GM19238 (cell line): ENCODE results near the gene HSPG2.

Experiments used
- DNase-seq: peaks from one replicate; pipeline ENCODE4 v3.0.0; 2011; ENCODE audit warnings: low spot score; ENCODE audit not compliant: insufficient read length

Gene HSPG2

DNA sequence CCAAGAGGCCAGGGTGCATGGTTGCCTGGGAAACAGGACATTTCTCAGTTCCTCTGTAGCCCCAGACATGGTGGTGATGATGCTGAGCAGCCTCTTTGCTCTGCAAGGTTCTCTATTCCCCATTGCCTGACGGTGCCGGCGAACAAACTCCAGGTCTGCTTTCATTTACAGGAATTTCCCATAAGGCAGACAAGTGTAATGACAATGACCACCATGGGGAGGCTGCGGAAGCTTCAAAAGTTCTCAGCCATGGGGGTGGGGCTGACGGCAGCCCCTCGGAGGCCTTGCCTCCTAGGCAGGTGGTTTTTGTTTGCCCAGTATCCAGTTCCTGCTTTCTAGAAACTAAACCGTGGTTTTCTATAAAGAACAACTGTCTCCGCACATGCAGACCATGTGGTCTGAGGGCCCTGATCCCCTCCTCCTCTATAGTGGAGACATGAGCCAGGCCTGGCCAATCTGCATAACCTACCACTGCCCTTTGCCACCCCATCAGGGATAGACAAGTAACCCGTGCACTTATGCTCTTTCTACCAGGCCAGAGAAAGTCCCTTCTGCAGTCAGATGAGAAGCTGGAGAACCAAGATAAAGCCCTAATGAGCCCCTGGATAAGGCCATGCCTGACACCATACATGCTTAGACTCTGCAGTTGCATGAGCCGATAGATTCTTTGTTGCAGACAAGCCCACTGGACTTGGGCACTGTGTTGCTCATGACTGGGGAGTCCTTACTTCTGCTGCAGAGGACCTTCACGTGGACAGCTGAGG lies 71.0 kb downstream of the HSPG2 start:
- peak; percentile 80 for DNase-seq

DNA sequence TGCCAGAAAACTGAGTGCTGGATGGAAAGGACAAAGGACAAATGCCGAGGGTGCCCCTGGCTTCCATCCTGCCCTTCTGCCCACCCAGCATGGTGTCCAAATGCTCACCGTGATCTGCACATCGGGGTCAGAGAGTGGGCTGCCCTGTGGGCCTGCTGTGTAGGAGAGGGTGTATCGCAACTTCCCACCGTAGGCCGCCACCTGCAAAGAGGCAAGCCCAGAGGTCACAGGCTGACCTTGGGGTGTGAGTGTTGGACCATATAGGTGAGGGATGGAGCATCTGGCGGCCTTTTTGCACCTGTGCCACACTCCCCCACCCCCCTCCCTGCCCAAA lies 71.5 kb downstream of the HSPG2 start:
- DNase-seq = no peak

DNA sequence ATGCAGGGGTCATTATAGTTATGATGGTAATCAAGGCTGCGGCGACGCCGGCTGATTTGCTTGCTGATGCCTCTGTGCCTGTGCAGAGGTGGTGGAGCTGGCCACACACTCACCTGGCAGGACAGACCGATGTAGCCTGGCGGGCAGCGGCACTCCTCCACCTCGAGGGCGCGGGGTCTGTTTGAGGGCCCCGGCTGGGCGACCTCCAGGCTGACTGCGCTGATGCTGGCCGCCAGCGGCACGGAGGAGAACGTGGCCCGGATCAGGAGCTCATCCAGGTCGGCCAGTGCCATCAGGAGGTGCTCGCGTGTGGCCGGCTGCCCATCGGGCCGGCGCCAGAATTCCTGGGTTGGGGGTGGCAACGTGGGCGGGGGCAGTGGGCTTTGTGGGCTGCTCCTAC lies 72.4 kb downstream of the HSPG2 start:
- no peak for DNase-seq

DNA sequence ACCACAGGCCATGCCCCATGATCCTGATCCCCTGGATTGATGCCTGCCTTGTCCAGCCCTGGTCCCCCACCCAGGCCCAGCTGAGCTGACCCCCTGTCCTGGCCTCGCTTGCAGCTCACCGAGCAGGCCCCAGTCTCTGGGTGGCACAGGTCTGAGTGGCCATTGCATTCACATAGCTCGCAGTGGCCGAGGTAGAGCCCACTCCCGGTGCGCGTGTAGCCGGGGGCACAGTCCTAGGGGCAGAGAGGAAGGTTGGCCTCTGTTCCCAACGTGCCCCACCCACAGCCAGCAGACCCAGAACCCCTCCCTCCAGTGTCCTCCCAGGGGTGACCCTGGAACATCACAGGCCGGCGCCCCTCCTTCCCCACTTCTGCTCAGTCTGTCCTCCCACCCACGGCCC lies 73.1 kb downstream of the HSPG2 start:
- DNase-seq = no peak

DNA sequence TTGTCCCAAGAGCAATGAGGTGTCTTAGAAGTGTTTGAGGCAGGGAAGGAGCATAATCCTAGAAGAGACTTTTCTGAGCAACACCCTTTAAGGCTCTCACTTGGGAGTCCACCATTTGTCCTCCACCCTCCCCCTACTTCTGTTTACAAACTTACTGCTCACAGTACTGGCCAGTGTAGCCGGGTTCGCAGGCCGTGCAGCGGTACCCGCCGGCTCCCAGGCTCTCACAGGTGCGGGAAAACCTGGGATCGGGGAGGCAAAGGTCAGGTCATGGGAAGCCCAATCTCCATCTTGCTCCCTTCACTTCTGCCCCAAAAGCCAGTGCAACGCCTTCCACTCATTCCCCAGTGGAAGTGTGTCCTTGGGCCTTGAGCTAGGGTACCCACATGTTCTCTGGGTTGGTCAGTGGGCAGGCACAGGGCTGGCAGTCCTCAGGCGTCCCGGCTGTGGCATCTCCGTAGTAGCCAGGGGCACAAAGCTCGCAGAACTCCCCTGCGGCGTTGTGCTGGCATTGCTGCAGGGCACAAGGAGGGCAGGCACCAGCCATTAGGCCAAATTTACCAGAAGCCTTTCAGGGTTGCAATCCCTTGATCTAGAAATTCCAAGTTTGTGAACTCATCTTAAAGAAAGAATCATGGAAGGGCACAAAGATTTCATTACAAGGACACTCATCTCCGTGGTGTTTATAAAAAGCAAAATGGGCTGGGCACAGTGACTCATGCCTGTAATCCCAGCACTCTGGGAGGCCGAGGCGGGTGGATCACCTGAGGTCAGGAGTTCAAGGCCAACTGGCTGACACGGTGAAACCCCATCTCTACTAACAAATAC lies 75.3 kb downstream of the HSPG2 start:
- DNase-seq = no peak

DNA sequence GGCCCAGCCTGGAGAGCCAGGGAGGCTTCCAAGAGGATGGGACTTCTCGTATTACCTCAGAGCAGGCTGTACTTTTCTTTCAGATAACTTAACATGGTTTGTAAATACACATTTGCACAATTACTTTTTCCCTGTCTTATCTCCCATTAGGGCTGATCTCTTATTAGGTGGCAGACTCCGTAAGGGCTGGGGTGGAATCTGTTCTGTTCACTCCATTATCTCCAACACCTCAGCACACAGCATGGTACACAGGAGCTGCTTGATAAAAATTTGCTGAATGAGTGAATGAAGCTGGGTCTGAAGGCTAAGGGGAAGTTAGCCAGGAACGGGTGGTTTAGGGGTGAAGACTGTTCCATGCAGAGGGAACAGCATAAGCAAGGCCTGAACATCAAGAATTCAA lies 76.1 kb downstream of the HSPG2 start:
- DNase-seq = no peak

DNA sequence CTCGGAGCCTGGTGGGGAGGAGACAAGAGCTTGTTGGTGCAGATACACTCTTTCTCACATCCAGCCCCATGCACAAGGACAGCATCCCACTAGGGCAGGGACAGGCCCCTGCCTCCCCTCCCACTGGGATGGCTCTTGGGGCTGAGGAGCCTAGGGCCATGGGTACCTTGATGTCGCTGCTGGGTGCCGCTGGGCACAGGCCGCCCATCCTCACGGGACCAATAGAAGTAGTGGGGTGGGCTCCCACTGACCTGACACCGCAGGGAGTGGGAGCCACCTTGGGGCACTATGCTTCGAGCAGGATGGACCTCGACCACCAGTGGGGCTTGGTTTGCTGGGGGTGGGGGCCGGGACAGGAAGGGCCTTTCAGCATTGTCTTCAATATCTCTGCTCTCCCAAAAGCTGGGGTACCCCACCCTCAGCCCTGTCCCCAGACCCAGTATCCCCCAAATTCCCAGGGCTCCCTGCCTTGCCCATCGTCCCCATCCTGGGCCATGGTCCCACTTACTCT lies 77.4 kb downstream of the HSPG2 start:
- no peak for DNase-seq

DNA sequence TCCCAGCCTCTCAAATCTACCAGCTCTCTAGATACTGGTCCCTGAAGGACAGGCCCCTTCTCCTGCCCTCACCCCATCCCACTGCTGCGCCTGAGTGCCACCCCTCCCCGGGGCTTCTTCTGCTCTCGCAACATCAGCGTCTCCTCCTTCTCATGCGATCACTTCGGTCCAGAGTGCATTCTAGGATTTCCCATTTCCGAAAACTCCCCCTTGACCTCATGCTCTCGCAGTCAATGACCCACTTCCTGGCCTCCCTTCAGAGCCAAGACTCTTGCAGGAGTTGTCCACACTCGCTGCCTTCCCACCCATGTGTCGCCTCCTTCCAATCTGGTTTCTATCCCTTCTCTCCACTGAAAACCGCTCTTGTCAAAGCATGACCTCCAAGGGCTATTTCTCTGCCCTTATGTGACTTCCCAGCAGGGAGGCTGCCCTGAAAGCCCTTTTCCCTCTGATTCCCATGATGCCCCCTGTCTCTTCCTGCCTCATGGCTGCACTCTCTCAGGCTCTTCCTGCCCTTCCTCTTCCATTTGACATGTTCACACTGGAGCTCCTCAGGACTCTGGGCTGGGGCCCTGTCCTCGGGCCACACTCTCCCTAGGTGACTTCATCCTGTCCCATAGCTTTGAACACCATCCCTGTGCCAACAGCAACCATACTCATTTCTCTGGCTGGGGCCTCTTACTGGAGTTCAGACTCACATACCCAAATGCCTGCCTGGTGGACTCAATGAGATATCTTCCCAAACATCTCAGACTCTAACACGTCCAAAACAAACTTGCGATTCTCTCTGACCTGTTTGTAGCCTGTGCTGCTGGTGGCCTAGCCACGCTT lies 79.1 kb downstream of the HSPG2 start:
- no peak for DNase-seq

DNA sequence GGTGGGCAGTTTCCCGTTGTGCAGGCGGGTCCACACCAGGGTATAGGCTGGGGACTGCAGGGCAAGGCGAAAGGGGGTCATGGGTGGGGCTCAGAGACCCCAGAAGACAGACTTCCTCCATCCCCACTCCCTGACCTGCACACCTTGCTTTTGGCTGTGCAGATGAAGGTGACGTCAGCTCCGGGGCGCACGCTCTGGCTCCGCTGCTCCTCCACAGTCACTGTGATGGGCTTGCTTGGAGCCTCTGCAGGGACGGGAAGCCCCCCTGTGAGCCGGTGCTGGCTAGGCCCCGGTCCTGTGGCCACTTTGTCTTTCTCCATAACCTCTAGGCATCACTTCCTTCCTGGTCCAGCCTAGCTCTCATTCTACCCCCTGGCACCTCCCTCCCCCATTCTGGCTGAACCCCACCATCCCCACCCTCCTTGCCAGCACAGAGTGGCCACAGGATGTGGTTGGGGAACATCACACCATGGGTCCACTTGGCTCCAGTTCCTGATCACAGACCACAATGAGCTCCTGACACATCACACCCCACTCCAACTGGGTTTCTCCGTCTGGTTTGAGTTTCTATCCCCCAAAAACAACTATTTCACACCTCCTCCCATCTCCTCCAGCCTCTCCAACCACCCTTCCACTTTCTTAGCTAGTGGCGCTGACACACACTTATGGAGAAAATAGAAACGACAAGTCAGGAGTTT lies 79.8 kb downstream of the HSPG2 start:
- DNase-seq = no peak

DNA sequence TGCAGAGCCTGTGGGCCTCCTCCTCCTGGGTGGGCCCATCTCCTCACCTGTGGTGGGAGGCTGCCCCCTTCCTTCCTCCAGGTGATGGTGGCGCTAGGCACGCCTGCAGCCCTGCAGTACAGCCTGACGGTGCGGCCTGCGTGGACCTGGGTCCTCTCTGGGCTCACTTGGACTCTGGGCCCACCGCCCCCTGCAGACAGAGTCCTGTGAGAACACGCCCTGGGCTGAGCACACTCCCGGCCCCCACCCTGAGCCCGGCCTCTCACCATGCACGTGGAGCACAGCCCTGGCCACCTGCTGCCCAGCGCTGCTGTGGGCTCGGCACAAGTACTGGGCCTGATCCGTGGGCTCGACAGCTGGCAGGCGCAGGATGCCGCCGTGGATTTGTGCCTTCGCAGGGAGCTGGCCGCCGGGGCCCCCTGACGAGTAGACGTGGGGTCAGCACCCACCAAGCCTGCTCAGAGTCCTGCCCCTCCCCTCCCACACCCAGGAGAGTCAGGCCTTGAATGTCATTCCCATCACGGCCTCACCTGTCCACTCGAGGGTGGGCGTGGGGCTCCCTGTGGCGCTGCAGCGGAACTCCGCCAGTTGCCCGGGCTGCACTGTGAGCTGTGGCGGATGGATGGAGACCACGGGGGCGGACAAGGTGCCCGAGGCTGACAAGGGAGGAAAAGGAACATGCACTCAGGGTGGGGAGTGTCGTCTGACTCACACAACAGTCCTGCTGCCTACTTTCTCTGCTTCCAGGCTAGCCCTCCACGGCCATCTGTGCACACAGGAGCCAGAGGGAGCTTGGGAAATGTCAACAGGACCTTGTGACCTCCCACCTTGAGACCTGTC lies 81.6 kb downstream of the HSPG2 start:
- DNase-seq = no peak

DNA sequence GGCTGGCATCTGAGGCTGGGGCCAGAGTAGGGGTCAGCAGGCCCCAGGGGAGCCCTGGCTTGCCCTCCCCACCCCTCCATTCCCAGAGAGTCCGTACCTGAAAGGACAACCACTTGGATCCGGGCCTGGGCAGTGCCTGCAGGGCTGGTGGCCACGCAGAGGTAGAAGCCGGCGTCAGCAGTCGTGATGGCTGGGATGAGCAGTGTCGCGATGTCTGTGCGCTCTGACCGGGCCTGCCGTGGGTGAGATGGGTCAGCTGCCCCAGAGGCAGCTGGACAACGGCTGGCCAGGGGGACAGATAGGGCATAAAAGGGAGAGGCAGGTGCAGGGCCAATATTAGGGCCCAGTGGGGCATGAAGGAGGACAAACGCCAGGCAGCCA lies 82.4 kb downstream of the HSPG2 start:
- DNase-seq = no peak

DNA sequence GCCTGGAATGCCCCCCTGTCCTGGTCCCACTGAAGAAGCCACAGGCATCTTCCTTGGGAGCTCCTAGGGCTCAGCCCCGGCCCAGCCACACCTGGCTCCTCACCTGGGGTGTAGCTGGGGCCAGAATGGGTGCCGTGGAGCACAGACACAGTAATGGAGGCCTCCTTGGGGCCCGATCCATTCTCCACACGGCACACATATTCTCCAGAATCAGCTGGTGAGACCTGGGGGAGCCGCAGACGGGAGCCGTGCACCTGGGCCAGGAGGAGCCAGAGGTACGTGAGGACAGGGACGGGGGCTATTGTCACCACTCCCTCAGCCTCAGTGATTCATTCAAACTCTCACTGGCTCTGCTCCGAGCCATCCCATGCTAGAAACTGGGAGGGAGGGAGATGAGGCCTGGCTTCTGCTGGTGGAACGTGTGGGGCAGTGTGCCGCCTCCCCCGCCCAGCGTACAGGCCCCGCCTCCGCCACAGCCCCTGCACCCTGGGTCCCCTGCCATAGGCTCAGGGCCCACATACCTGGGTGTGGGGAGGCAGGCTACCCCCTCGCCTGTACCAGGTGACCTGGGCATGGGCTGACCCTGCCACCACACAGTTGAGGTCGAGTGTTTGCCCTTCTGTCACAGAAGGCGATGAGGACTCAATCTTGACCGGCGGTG lies 82.9 kb downstream of the HSPG2 start:
- DNase-seq = no peak

DNA sequence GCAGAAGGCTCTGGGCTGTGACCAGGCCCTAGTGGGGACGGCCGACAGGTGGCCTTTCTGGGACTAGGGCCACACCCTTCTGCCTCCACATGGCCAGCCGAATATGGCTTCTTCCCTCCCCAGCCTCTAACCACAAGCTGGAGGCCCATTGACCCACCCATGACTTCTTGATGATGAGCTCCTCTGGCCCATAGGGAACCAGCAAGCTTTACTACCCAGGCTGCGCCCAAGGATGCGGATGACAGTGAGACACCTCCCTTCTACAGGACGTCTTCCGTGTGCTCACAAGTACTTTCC lies 84.0 kb downstream of the HSPG2 start:
- DNase-seq = no peak

DNA sequence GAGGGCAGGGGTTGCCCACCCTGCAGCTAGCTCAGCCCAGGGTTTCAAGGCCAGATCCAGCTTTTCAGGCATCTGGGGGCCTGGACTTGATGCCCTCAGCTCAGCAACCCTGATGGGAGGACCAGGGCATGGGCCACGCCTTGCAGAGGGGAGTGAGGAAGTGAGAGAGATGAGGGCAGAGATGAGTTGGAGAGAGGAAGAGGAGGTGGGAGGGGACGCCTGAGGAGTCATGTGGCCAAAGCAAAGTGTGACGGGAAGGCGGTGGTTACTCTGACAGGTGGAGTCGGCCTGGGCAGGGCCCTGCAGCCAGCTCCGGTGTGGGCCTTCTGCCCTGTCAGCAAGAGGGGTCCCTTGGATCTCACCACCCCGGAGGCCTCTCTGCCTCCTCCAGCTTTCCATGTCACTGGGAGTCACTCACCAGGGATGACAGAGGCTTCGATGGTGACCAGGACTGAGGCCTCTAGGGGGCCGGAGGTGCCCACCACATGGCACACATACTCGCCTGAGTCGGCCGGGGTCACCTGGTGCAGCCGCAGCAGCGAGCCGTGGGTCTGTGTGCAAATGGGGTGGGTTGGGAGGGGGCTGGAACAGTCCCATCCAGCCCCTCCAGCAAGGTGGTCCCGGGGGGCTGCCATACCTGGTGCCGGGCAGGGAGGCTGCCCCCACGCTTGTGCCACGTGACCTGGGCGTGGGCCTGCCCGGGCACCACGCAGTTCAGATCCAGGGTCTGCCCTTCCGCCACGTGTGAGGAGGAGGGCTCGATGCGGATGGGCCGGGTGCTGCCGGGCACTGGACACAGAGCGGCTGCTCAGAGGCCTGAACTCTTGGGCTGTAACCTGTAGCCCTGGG lies 84.6 kb downstream of the HSPG2 start:
- DNase-seq = peak; percentile 53

DNA sequence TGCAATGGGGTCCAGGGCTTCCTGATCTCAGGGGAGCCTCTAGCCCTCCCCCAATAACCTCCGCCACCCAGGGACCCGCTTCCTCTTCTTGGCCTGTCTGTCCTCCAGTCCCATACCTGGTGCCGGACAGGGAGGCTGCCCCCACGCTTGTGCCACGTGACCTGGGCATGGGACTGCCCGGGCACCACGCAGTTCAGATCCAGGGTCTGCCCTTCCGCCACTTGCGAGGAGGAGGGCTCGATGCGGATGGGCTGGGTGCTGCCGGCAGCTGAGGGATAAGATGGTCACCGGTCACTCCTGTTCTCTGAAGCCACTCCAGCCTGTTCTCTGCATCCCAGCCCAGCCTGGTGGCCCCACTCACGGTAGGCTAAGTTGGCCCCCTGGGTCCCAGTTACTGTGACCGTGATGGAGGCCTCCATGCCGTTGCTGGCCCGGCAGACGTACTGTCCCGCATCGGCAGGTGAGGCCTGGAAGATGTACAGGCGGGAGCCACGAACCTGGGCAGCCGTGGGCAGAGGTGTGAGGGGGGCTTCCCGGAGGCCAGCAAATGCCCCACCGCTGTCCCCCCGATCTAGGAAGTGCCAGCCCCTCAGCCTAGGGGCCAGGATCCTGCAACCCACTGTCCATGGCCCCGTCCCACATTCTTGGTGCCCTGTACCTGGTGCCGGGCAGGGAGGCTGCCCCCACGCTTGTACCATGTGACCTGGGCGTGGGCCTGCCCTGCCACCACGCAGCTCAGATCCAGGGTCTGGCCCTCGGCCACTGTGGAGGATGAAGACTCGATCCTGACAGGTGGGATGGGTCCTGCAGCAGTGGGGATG lies 85.5 kb downstream of the HSPG2 start:
- DNase-seq = no peak

DNA sequence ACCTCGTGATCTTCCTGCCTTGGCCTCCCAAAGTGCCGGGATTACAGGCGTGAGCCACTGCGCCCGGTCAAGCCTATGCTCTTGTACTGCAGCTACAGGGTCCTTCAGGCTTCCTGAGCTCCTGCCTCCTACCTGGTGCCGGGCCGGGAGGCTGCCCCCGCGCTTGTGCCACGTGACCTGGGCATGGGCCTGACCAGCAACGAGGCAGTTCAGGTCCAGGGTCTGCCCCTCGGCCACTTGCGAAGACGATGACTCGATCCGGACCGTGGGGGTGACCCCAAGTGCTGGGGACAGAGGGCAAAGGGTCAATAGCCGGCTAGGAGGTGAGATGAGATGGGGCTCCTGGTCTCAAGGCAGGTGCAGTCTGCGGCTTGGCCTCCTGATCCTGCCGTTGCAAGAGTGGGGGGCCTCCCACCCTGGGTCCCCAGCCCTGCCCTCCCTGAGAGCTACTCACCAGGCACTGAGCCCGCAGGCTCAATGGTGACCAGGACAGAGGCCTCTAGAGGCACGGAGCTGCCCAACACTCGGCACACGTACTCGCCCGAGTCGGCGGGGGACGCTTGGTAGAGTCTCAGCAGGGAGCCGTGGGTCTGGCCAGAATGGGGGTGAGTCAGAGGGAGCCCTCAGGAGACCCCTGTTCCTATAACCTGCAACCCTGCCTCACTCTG lies 87.1 kb downstream of the HSPG2 start:
- DNase-seq = no peak

DNA sequence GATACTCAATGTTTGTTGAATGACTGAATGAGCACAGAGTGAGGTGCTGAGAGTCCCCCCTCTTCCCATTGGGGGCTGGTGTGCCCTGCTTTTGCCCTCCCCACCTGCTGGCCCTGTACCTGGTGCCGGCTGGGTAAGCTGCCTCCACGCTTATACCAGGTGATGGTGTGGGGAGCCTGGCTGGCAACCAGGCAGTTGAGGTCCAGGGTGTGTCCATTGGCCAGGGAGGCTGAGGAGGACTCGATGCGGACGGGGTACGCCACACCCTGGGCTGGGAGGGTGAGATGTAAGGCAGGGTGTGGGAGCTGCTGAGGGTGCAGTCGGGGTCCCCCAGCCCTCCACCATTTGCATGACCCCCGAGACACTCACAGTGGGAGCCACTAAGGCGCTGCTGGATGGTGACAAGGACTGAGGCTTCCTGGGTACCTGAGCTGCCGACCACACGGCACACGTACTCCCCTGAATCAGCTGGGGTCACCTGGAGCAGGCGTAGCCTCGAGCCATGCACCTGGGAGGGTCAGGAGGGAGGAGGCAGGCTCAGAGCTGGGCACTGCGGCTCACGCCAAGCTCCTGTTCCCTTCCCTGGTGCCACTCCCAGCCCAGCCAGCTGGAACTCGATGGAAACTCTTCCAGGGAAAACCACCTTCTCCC lies 88.5 kb downstream of the HSPG2 start:
- no peak for DNase-seq
